HG02759 (cell line): ENCODE data around the gene SOCS3.
"Not testable (repeated sequence)": the region's sequence is repeated elsewhere in the genome, so short reads cannot be mapped to it uniquely, and the experiment has no call there.

ENCODE experiments used
- ATAC-seq: cut with Tn5 transposase; IDR thresholded peaks from one replicate; pipeline ENCODE4 v1.9.1; 2021; ENCODE audit warnings: mild to moderate bottlenecking, moderate library complexity; ENCODE audit not compliant: unreplicated experiment

SOCS3 gene

DNA sequence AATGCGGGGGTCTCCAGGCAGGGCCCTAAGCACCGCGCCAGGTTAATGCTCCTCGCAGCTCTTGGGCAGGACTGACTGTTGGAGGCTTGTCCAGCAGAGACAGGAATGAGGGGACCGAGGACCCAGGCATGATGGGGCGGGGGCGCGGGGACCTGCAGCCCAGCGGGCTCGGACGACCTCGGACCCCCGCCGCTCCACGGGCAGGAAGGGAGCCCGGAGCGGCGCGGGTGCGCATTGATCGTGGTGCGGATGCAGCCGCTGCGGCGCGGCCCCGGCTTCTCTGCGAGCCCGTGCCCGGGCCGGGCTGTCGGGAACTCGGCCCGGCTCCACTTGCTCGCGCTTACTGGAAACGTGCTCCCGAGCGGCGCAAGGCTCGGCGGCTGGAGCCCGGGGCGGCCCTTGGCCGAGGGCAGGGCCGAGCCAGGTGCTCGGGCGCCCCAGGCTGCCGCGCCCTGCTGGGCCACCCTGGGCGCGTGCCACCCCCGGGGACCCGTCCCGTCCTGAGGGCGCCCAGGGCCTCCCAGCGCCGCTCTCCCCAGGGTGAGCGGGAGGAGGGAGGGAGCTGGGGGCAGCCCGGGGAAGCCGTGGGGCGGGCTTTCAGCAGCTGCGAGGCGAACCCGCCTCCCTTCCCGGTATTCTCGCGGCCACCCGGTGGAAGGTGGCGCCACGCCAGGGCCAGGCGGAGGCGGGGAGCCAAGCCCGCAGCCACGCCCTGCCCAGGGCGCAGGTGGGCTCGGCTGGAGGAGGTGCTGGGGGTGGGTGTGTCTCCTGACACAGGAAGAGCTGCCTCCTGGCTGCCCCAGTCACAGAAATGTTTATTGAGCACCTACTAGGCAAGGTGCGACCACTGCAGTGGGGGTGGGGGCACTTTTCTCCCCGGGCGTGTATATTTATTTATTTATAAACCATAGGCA lies 45.9 kb downstream of the SOCS3 start:
- no peak for ATAC-seq

DNA sequence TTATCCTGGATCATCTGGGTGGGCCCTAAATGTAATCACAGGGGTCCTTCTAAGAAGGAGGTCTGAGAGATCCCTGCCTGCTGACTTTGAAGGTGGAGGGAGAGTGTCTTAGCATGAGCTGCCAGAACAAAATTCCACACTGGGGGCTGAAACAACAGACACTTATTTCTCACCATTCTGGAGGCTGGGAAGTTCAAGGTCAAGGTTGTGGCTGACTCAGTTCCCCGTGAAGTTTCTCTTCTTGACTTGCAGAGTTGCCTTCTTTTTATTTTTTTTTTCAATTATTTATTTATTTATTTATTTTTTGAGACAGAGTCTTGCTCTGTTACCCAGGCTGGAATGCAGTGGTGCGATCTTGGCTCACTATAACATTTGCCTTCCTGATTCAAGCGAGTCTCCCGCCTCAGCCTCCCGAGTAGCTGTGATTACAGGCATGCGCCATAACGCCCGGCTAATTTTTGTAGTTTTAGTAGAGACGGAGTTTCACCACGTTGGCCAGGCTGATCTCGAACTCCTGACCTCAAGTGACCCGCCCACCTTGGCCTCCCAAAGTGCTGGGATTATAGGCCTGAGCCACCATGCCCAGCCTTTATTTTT lies 50.1 kb downstream of the SOCS3 start:
- not testable (repeated sequence) for ATAC-seq

DNA sequence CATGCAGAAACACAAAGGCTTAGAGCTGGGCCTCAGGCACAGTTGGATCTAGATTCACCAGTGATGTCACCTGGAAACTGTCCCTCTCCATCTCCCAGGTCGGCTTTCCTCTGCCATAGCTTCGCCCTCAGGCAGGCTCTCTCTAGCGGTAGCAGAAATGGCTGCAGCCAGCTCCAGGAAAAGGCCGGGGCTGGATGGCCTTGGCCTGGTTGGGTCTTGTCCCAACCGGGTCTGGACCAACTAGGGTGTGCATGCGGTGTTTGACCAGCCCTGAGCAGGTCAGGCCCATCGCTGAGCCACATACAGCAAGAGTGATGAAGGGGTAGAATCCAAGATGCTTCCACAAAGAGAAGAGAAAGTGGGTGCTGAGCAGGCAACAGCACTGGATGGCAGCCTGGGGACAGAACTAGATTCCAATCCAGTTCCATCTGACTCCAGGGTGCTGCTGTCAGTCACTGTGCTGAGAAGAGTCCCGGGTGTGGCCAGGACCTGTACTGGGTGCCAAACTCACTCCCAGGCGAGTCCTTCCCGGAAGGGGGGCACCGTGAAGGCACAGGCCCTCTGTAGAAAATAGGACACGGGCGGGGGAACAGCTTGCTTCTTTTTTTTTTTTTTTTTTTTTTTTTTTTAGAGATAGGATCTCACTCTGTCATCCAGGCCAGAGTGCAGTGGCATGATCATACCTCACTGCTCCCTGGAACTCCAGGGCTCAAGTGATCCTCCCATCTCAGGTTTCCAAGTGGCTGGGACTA lies 51.8 kb downstream of the SOCS3 start:
- no peak for ATAC-seq

DNA sequence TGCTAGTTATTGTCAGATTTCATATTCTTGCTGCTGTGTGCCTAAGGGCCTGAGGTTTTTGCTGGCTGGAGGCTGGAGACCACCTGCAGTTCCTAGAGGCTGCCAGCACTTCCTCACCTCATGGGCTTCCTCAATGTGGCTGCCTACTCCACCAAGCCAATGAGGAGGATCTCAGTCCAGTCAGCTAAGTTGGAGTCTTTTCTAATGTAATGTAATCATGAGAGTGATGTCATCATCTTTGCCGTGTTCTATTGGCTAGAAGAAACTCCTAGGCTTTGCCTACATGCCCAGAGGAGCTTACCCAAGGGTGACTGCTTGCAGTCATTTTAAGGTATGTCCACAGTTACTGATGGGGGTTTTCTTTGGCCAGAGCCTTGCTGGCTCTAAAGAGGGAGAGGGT lies 53.0 kb downstream of the SOCS3 start:
- ATAC-seq = no peak
